HEK293 (cell line): ENCODE results near the gene ZBTB43.

Experiments used
- WT1 ChIP-seq: fragments of 450-650 bp; formaldehyde crosslinking; IDR thresholded peaks from 2 replicates; pipeline ENCODE4 v1.5.1; 2016; ENCODE audit warnings: missing biosample characterization, missing genetic modification characterization
- ZBTB17 ChIP-seq: fragments of 450-650 bp; formaldehyde crosslinking; IDR thresholded peaks from 2 replicates; pipeline ENCODE4 v1.5.1; 2016; ENCODE audit warnings: missing biosample characterization, missing genetic modification characterization
- ZFP37 ChIP-seq: fragments of 450-650 bp; formaldehyde crosslinking; IDR thresholded peaks from 2 replicates; pipeline ENCODE4 v1.5.1; 2016; ENCODE audit warnings: missing biosample characterization, missing genetic modification characterization
- ZNF121 ChIP-seq: fragments of 450-650 bp; formaldehyde crosslinking; IDR thresholded peaks from 2 replicates; pipeline ENCODE4 v1.5.1; 2016; ENCODE audit warnings: missing biosample characterization, missing genetic modification characterization
- TF ChIP-seq, protein P1 (sequence below): fragments of 450-650 bp; formaldehyde crosslinking; IDR thresholded peaks from 2 replicates; pipeline ENCODE4 v1.5.1; 2016; ENCODE audit warnings: missing biosample characterization, missing genetic modification characterization
- TF ChIP-seq, protein P2 (sequence below): fragments of 450-650 bp; formaldehyde crosslinking; IDR thresholded peaks from 2 replicates; pipeline ENCODE4 v1.5.1; 2016; ENCODE audit warnings: missing biosample characterization, missing genetic modification characterization, low read depth
- TF ChIP-seq, protein P3 (sequence below): fragments of 450-650 bp; formaldehyde crosslinking; IDR thresholded peaks from 2 replicates; pipeline ENCODE4 v1.5.1; 2016; ENCODE audit warnings: missing biosample characterization, missing genetic modification characterization

DNA sequence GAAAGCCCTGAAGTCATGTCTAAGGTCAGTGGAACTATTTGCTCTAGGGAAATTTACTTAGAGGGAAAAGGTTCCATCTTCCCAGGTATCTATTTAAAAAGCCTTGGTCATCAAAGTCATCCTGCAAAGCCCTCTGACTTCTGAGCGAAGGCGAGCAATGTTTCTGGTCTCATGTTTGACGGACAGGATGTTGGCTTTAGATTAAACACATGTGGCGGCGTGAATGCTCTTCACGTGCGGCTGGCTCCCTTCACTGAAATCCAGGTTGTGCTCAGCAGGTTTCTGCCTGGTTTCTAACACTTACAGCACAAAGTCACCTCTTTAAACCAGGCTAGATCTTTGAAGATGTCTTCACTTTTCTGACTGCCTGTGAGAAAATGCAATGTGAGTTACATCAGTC is 49.9 kb downstream of the ZBTB43 start:
- no peak for TF ChIP-seq ZBTB17
- TF ChIP-seq, protein P1, sequence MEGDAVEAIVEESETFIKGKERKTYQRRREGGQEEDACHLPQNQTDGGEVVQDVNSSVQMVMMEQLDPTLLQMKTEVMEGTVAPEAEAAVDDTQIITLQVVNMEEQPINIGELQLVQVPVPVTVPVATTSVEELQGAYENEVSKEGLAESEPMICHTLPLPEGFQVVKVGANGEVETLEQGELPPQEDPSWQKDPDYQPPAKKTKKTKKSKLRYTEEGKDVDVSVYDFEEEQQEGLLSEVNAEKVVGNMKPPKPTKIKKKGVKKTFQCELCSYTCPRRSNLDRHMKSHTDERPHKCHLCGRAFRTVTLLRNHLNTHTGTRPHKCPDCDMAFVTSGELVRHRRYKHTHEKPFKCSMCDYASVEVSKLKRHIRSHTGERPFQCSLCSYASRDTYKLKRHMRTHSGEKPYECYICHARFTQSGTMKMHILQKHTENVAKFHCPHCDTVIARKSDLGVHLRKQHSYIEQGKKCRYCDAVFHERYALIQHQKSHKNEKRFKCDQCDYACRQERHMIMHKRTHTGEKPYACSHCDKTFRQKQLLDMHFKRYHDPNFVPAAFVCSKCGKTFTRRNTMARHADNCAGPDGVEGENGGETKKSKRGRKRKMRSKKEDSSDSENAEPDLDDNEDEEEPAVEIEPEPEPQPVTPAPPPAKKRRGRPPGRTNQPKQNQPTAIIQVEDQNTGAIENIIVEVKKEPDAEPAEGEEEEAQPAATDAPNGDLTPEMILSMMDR (tag by site-specific recombination): no peak
- TF ChIP-seq ZNF121: no peak
- TF ChIP-seq WT1 (tag by site-specific recombination): no peak
- no peak for TF ChIP-seq ZFP37 (tag by site-specific recombination)
- TF ChIP-seq, protein P2, sequence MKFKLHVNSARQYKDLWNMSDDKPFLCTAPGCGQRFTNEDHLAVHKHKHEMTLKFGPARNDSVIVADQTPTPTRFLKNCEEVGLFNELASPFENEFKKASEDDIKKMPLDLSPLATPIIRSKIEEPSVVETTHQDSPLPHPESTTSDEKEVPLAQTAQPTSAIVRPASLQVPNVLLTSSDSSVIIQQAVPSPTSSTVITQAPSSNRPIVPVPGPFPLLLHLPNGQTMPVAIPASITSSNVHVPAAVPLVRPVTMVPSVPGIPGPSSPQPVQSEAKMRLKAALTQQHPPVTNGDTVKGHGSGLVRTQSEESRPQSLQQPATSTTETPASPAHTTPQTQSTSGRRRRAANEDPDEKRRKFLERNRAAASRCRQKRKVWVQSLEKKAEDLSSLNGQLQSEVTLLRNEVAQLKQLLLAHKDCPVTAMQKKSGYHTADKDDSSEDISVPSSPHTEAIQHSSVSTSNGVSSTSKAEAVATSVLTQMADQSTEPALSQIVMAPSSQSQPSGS (tag by site-specific recombination): no peak
- TF ChIP-seq, protein P3, sequence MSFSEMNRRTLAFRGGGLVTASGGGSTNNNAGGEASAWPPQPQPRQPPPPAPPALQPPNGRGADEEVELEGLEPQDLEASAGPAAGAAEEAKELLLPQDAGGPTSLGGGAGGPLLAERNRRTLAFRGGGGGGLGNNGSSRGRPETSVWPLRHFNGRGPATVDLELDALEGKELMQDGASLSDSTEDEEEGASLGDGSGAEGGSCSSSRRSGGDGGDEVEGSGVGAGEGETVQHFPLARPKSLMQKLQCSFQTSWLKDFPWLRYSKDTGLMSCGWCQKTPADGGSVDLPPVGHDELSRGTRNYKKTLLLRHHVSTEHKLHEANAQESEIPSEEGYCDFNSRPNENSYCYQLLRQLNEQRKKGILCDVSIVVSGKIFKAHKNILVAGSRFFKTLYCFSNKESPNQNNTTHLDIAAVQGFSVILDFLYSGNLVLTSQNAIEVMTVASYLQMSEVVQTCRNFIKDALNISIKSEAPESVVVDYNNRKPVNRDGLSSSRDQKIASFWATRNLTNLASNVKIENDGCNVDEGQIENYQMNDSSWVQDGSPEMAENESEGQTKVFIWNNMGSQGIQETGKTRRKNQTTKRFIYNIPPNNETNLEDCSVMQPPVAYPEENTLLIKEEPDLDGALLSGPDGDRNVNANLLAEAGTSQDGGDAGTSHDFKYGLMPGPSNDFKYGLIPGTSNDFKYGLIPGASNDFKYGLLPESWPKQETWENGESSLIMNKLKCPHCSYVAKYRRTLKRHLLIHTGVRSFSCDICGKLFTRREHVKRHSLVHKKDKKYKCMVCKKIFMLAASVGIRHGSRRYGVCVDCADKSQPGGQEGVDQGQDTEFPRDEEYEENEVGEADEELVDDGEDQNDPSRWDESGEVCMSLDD (tag by site-specific recombination): no peak
